ENCODE results near the gene TNRC18.
"Not testable (repeated sequence)": the region's sequence is repeated elsewhere in the genome, so short reads cannot be mapped to it uniquely, and the experiment has no call there.

DNA sequence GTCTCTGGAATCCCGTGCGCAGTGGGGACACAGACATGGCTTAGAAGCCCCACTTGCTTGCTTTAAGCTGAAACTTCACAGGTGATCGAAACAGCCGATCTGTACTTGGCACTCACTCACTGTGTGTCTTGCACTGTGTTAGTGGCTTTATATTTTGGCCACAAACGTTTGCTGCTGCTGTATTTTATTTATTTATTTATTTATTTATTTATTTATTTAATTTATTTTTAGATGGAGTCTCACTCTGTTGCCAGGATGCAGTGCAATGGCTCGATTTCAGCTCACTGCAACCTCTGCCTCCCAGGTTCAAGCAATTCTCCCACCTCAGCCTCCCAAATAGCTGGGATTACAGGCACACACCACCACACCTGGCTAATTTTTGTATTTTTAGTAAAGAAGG is 63.6 kb downstream of the TNRC18 start:
- TF ChIP-seq POLR2AphosphoS5, CTCF (IDR thresholded peaks at IDR 0.05): not testable (repeated sequence)
